Measurements from ENCODE around the gene PLA2G2E. TPM values are rescaled to one million over a fixed set of nuclear protein-coding genes. Genes with fewer than 3 reads are reported as not detected.

The PLA2G2E gene
- total RNA-seq = not detected

- Mint-ChIP-seq H3K9me3 (ENCODE audit: low read depth) (no peaks in the 10 kb centered on the region), H3K27ac (no peak within 1 kb of the TSS), H3K4me1 (no peaks in the 10 kb centered on the region), H3K27me3 (peaks cover 2% of the 10 kb centered on the region), H3K4me3 (no peak within 1 kb of the TSS), H3K36me3 (no peaks in the 10 kb centered on the region)
- CTCF ChIA-PET = interaction anchor here (3.8 kb wide), 1 partner anchor 229 kb away, joined by 18 read pairs; no protein-coding TSS in a partner anchor
- DNase-seq = no peak
- ATAC-seq = no peak
Measured at GRCh38 chr1:19923137-19923952, at the start of gene PLA2G2E. Gene PLA2G2E, minus strand, starts transcription at chr1:19923617. Its CDS starts 58 bp downstream, at chr1:19923559.

GRCh38 chr1:19971664-19972063 lies 48.2 kb upstream of the PLA2G2E start:
- no peak for DNase-seq
- no peaks in the 10 kb centered on the region for H3K9me3 Mint-ChIP-seq (ENCODE audit: low read depth)
- CTCF ChIA-PET = no interaction called here
- no peak overlapping the region for H3K4me3 Mint-ChIP-seq
- no peaks in the 10 kb centered on the region for H3K36me3 Mint-ChIP-seq
- no peak overlapping the region for H3K27ac Mint-ChIP-seq
- no peaks in the 10 kb centered on the region for H3K4me1 Mint-ChIP-seq
- peaks cover 23% of the 10 kb centered on the region for H3K27me3 Mint-ChIP-seq
- no peak for ATAC-seq

- no peak for ATAC-seq
- peaks cover 22% of the 10 kb centered on the region for H3K27me3 Mint-ChIP-seq
- H3K4me3 Mint-ChIP-seq = no peak overlapping the region
- DNase-seq = no peak
- H3K36me3 Mint-ChIP-seq = no peaks in the 10 kb centered on the region
- no peak overlapping the region for H3K27ac Mint-ChIP-seq
- no peaks in the 10 kb centered on the region for H3K4me1 Mint-ChIP-seq
- H3K9me3 Mint-ChIP-seq (ENCODE audit: low read depth) = no peaks in the 10 kb centered on the region
- CTCF ChIA-PET = no interaction called here
Measured at GRCh38 chr1:19969898-19970660, 46.7 kb upstream of the PLA2G2E start.

GRCh38 chr1:19967808-19968207 lies 44.4 kb upstream of the PLA2G2E start:
- no peak overlapping the region for H3K4me3 Mint-ChIP-seq
- no peak overlapping the region for H3K27ac Mint-ChIP-seq
- no peaks in the 10 kb centered on the region for H3K9me3 Mint-ChIP-seq (ENCODE audit: low read depth)
- H3K27me3 Mint-ChIP-seq = peaks cover 18% of the 10 kb centered on the region
- CTCF ChIA-PET = no interaction called here
- ATAC-seq (no peak), DNase-seq (no peak)
- H3K4me1 Mint-ChIP-seq = no peaks in the 10 kb centered on the region
- no peaks in the 10 kb centered on the region for H3K36me3 Mint-ChIP-seq

- H3K4me3 Mint-ChIP-seq = no peak overlapping the region
- H3K27ac Mint-ChIP-seq = no peak overlapping the region
- no peaks in the 10 kb centered on the region for H3K9me3 Mint-ChIP-seq (ENCODE audit: low read depth)
- DNase-seq (no peak), ATAC-seq (no peak)
- CTCF ChIA-PET = no interaction called here
- H3K36me3 Mint-ChIP-seq = no peaks in the 10 kb centered on the region
- H3K4me1 Mint-ChIP-seq = no peaks in the 10 kb centered on the region
- peaks cover 10% of the 10 kb centered on the region for H3K27me3 Mint-ChIP-seq
Measured at GRCh38 chr1:19964542-19964941, 41.1 kb upstream of the PLA2G2E start.

GRCh38 chr1:19963636-19964035 lies 40.2 kb upstream of the PLA2G2E start:
- Mint-ChIP-seq H3K27me3 (peaks cover 10% of the 10 kb centered on the region), H3K4me1 (no peaks in the 10 kb centered on the region), H3K4me3 (no peak overlapping the region), H3K27ac (no peak overlapping the region), H3K36me3 (no peaks in the 10 kb centered on the region), H3K9me3 (ENCODE audit: low read depth) (no peaks in the 10 kb centered on the region)
- ATAC-seq (no peak), DNase-seq (no peak)
- CTCF ChIA-PET = interaction anchor here (0.6 kb wide), 1 partner anchor 189 kb away, joined by 3 read pairs; no protein-coding TSS in a partner anchor

- no peaks in the 10 kb centered on the region for H3K9me3 Mint-ChIP-seq (ENCODE audit: low read depth)
- no peaks in the 10 kb centered on the region for H3K36me3 Mint-ChIP-seq
- DNase-seq (no peak), ATAC-seq (no peak)
- CTCF ChIA-PET = no interaction called here
- no peak overlapping the region for H3K4me3 Mint-ChIP-seq
- no peak overlapping the region for H3K27ac Mint-ChIP-seq
- H3K4me1 Mint-ChIP-seq = no peaks in the 10 kb centered on the region
- H3K27me3 Mint-ChIP-seq = peaks cover 11% of the 10 kb centered on the region
Measured at GRCh38 chr1:19960591-19960990, 37.2 kb upstream of the PLA2G2E start.

- CTCF ChIA-PET = no interaction called here
- Mint-ChIP-seq H3K36me3 (no peaks in the 10 kb centered on the region), H3K4me3 (no peak overlapping the region), H3K9me3 (ENCODE audit: low read depth) (peaks cover 4% of the 10 kb centered on the region), H3K27me3 (peaks cover 21% of the 10 kb centered on the region), H3K4me1 (no peaks in the 10 kb centered on the region), H3K27ac (no peak overlapping the region)
- ATAC-seq (no peak), DNase-seq (no peak)
Measured at GRCh38 chr1:19957779-19958178, 34.4 kb upstream of the PLA2G2E start.

GRCh38 chr1:19955534-19956170 lies 32.2 kb upstream of the PLA2G2E start:
- H3K27ac Mint-ChIP-seq = no peak overlapping the region
- CTCF ChIA-PET = no interaction called here
- no peak for ATAC-seq
- no peak overlapping the region for H3K4me3 Mint-ChIP-seq
- H3K9me3 Mint-ChIP-seq (ENCODE audit: low read depth) = peaks cover 4% of the 10 kb centered on the region
- H3K36me3 Mint-ChIP-seq = no peaks in the 10 kb centered on the region
- no peaks in the 10 kb centered on the region for H3K4me1 Mint-ChIP-seq
- H3K27me3 Mint-ChIP-seq = peaks cover 28% of the 10 kb centered on the region
- DNase-seq = no peak

GRCh38 chr1:19954059-19954458 lies 30.6 kb upstream of the PLA2G2E start:
- peaks cover 32% of the 10 kb centered on the region for H3K27me3 Mint-ChIP-seq
- H3K27ac Mint-ChIP-seq = no peak overlapping the region
- ATAC-seq = no peak
- no peak for DNase-seq
- peaks cover 4% of the 10 kb centered on the region for H3K9me3 Mint-ChIP-seq (ENCODE audit: low read depth)
- H3K4me1 Mint-ChIP-seq = no peaks in the 10 kb centered on the region
- H3K36me3 Mint-ChIP-seq = no peaks in the 10 kb centered on the region
- no peak overlapping the region for H3K4me3 Mint-ChIP-seq
- CTCF ChIA-PET = no interaction called here

GRCh38 chr1:19949016-19949415 lies 25.6 kb upstream of the PLA2G2E start:
- no peak overlapping the region for H3K27ac Mint-ChIP-seq
- ATAC-seq (no peak), DNase-seq (no peak)
- H3K27me3 Mint-ChIP-seq = peaks cover 34% of the 10 kb centered on the region
- no peak overlapping the region for H3K4me3 Mint-ChIP-seq
- CTCF ChIA-PET = interaction anchor here (0.6 kb wide), 1 partner anchor 263 kb away, joined by 3 read pairs; no protein-coding TSS in a partner anchor
- H3K4me1 Mint-ChIP-seq = no peaks in the 10 kb centered on the region
- H3K9me3 Mint-ChIP-seq (ENCODE audit: low read depth) = no peaks in the 10 kb centered on the region
- H3K36me3 Mint-ChIP-seq = no peaks in the 10 kb centered on the region

GRCh38 chr1:19946971-19947370 lies 23.6 kb upstream of the PLA2G2E start:
- Mint-ChIP-seq H3K4me3 (no peak overlapping the region), H3K36me3 (no peaks in the 10 kb centered on the region), H3K27me3 (peaks cover 23% of the 10 kb centered on the region), H3K4me1 (no peaks in the 10 kb centered on the region), H3K9me3 (ENCODE audit: low read depth) (no peaks in the 10 kb centered on the region), H3K27ac (no peak overlapping the region)
- ATAC-seq (no peak), DNase-seq (no peak)
- CTCF ChIA-PET = no interaction called here

GRCh38 chr1:19946331-19946751 lies 22.9 kb upstream of the PLA2G2E start:
- CTCF ChIA-PET = no interaction called here
- ATAC-seq = no peak
- DNase-seq = no peak
- Mint-ChIP-seq H3K36me3 (no peaks in the 10 kb centered on the region), H3K4me3 (no peak overlapping the region), H3K4me1 (no peaks in the 10 kb centered on the region), H3K27me3 (peaks cover 21% of the 10 kb centered on the region), H3K27ac (no peak overlapping the region), H3K9me3 (ENCODE audit: low read depth) (no peaks in the 10 kb centered on the region)

All from activated CD8-positive, alpha-beta memory T cell treated with anti-CD3 and anti-CD28 coated beads, Interleukin-2, amount 10 ng/mL, durations not matched to agents 7 days and 5 days (primary cell).